Measurements from ENCODE around the gene NPFFR1. TPM values are rescaled to one million over a fixed set of nuclear protein-coding genes. Genes with fewer than 3 reads are reported as not detected.

The NPFFR1 gene
- total RNA-seq, 1 experiment from 2014 or later = not detected

DNA sequence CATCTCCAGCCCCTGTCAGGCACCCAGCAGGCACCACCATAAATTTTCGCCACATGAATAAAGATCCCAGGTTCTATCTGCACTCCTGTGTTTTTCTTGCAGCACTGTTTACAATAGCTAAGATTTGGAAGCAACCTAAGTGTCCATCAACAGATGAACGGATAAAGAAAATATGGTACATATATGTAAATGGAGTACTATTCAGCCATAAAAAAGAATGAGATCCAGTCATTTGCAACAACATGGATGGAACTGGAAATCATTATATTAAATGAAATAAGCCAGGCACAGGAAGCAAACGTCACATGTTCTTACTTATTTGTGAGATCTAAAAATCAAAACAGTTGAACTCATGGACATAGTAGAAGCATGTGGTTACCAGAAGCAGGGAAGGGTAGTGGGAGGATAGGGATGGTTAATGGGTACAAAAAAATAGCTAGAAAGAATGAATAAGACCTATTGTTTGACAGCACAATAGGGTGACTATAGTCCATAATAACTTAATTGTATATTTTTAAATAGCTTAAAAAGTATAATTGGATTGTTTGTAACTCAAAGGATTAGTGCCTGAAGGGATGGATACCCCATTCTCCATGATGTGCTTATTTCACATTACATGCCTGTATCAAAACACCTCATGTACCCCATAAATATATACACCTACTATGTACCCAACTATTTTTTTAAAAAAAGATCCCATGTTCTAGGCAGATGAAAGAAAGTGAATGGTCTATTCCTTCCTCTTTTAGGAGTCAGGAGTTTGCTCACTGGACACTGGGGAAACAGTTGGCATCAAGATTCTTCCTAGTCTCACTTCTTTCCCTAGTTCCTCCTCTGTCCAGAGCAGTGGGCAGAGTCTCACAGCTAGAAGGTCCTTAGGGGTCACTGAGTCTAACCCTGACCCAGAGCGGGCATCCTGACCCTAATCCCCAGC is 1.0 kb upstream of the NPFFR1 start:
- Histone ChIP-seq H3K4me1 (no peaks in the 10 kb centered on the region), H3K36me3 (no peaks in the 10 kb centered on the region), H3K27me3 (no peaks in the 10 kb centered on the region; the same call in 1 of the 2 replicates), H3K27ac (no peak overlapping the region), H3K4me3 (no peak overlapping the region), H3K9me3 (replicated peaks) (no peaks in the 10 kb centered on the region)
- DNase-seq = no peak

DNA sequence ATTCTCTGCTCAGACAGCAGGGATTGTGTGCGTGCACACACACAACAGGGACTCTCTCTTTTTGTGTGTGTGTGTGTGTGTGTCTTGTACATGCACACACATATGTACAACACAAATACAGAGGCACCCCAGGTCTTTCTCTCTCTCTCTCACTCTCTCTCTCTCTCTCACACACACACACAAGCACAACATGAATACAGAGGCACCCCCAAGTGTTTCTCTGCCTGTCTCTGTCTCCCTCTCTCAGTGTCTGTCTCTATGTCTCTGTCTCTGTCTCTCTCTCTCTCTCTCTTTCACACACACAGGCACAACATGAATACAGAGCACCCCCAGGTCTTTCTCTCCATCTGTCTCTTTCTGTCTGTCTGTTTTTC is 746 bp downstream of the NPFFR1 start:
- H3K36me3 ChIP-seq = no peaks in the 10 kb centered on the region
- H3K27ac ChIP-seq = no peak overlapping the region
- H3K4me3 ChIP-seq = no peak overlapping the region
- H3K9me3 ChIP-seq (replicated peaks) = no peaks in the 10 kb centered on the region
- H3K4me1 ChIP-seq = no peaks in the 10 kb centered on the region
- DNase-seq = no peak
- no peaks in the 10 kb centered on the region; the same call in 1 of the 2 replicates for H3K27me3 ChIP-seq

DNA sequence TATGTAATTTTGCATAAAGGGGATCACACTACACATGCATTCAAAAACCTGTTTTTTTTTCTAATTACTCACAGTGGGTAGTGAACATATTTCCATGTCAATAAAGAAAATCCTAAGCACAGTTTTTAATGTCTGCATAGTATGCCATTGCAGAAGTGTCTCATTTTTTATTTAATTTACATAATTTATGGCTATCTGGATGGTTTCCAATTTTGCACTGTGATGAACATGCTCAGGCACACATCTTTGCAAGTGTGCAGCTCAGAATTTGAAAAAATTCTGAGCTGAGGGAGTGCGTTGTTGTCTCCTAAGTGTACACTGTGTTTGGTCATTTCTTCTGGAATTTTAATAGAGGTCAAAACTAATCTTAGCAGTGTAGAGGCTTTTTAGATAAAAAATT is 2.2 kb downstream of the NPFFR1 start:
- Histone ChIP-seq H3K27ac (no peak overlapping the region), H3K4me3 (no peak overlapping the region), H3K4me1 (no peaks in the 10 kb centered on the region), H3K27me3 (no peaks in the 10 kb centered on the region; the same call in 1 of the 2 replicates), H3K9me3 (replicated peaks) (no peaks in the 10 kb centered on the region), H3K36me3 (no peaks in the 10 kb centered on the region)
- DNase-seq = no peak

DNA sequence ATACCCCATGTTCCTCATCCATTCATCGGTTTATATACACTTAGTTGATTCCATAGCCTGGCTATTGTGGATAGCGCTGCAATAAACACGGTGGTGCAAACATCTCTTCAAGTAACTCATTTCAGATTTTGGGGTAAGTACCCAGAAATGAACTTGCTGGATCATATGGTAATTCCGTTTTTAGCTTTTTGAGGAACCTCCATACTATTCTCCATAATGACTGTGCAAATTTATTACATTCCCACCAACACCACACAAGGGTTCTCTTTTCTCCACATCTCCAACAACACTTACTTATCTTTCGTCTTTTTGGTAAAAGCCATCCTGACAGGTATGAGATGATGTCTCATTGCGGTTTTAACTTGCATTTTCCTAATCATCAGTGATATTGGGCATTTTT is 3.7 kb downstream of the NPFFR1 start:
- no peak overlapping the region for H3K4me3 ChIP-seq
- no peak overlapping the region for H3K27ac ChIP-seq
- no peak for DNase-seq
- no peaks in the 10 kb centered on the region for H3K36me3 ChIP-seq
- no peaks in the 10 kb centered on the region; the same call in 1 of the 2 replicates for H3K27me3 ChIP-seq
- no peaks in the 10 kb centered on the region for H3K9me3 ChIP-seq (replicated peaks)
- no peaks in the 10 kb centered on the region for H3K4me1 ChIP-seq

DNA sequence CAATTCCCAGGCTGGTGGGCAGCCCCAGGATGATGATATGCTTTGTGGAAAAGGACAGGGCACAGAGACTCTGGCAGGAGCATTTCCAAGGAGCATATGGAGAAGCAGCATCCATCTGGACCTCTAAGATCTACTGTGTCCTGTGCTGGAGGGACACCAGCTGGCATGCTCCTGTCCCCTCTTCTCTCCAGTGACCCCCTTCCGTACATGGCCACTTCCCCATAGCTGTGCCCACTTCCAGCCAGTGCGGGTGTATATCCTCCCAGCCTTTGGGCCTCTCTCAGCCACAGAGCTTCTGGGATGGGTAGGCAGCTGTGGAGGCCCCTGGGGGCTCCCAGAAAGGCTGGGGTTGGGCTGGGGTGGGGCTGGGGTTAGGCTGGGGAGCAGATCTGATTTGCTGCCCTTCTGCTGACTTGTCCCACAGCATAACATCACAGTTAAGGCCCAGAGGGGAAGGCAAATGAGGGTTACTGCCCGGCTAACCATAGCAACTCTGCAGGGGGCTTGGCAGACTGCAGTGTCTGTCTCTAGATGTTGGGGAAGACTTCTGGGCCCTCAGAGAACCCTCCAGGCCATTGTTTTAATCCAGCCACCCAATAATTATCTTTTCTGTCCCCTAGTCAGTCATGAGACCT is 6.3 kb downstream of the NPFFR1 start:
- no peaks in the 10 kb centered on the region for H3K4me1 ChIP-seq
- H3K27ac ChIP-seq = no peak overlapping the region
- DNase-seq = no peak
- no peaks in the 10 kb centered on the region; the same call in 1 of the 2 replicates for H3K27me3 ChIP-seq
- H3K9me3 ChIP-seq (replicated peaks) = no peaks in the 10 kb centered on the region
- no peaks in the 10 kb centered on the region for H3K36me3 ChIP-seq
- no peak overlapping the region for H3K4me3 ChIP-seq

DNA sequence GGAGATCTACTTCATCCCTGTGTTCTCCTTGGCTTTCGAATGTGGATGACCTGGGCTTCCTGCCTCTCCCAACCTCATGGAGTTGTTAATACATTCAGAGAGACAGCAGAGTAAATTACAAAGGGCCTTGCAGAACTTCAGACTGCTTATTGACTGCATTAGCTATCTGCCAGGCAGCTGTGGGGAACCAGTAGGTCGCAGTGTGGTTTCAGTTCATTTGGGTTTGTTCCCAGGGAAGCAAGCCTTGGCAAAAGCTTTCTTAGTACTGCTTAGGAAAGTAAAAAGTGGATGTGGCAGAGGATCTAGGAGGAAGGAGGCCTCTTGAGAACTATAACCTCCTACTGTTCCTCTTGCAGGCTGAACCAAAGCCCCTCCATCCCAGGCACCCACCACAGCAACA is 9.2 kb downstream of the NPFFR1 start:
- DNase-seq = no peak
- H3K4me1 ChIP-seq = no peaks in the 10 kb centered on the region
- no peak overlapping the region for H3K4me3 ChIP-seq
- H3K36me3 ChIP-seq = no peaks in the 10 kb centered on the region
- no peak overlapping the region for H3K27ac ChIP-seq
- H3K9me3 ChIP-seq (replicated peaks) = no peaks in the 10 kb centered on the region
- H3K27me3 ChIP-seq = no peaks in the 10 kb centered on the region

DNA sequence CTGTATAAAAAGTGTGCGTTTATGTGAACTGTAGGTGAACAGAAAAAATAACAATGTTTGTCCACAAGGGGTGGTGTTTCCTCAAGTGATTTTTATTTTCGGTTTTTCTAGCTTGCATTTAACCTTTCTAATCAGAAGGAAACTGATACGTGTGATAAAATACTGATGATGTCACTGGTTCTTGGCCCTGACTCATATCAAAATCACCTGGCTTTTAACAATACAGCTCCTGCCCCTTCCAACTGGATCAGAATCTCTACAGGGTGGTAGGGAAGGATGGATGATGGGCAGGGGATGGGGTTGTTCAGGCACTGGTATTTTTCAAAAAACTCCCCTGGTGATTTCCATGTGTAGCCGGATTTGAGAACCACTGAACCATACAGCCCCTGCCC is 10.9 kb downstream of the NPFFR1 start:
- DNase-seq = no peak
- Histone ChIP-seq H3K36me3 (no peaks in the 10 kb centered on the region), H3K9me3 (replicated peaks) (no peaks in the 10 kb centered on the region)

DNA sequence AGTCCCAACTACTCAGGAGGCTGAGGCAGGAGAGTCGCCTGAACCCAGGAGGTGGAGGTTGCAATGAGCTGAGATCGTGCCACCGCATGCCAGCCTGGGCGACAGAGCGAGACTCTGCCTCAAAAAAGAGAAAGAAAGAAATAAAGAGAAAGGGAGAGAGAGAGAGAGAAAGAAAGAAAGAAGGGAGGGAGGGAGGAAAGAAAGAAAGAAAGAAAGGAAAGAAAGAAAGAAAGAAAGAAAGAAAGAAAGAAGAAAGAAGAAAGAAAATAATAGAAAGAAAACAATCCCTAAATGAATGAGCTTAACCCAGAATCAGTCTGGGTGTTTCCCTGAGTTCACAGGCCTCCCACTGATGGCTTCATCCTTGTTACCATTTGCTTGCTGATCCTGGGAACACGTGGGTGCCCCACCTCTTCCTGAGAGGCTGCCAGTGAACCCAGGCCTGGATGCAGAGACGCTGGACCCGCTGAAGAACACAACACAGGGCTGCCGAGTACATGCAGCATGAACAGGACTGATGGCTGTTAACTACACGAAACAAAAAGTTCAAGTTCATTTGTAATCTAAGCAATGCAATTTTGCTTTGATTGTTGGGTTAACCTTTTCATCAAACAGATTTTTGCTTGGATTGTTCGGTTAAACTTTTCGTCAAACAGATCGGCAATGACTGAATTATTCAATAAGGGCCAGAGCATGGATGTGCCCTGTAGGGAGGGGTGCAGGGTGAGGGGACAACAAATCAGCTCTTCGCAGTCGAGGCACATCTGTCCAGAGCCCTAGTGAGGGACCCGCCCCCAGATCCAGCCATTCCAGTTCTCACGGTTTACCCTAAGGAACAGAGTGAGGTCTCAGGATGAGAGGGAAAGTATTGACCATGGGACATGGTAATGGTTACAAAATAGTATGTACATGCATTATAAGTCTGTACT is 11.5 kb downstream of the NPFFR1 start:
- no peaks in the 10 kb centered on the region for H3K4me1 ChIP-seq
- no peak for DNase-seq
- no peaks in the 10 kb centered on the region for H3K9me3 ChIP-seq (replicated peaks)
- H3K27me3 ChIP-seq = no peaks in the 10 kb centered on the region
- H3K27ac ChIP-seq = no peak overlapping the region
- no peak overlapping the region for H3K4me3 ChIP-seq
- H3K36me3 ChIP-seq = no peaks in the 10 kb centered on the region

More for the DNA sequence above, 10.9 kb downstream of the NPFFR1 start:
- Histone ChIP-seq H3K4me3 (no peak overlapping the region), H3K27me3 (no peaks in the 10 kb centered on the region), H3K27ac (no peak overlapping the region), H3K4me1 (no peaks in the 10 kb centered on the region)

DNA sequence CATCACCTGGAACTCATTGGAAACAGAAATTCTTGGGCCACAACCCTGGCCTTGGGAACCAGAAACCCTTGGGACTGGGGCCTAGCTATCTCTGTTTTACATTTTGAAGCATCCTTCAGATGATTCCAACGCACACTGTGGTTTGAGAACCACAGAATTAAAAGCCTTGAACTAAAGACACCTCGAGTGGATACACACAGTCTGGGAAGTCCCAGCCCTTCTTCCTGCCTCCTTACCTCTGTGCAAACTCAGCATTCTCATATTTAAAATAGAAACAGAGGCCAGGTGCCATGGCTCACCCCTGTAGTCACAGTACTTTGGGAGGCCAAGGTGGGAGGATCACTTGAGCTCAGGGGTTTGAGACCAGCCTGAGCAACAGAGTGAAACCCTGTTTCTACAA is 12.9 kb downstream of the NPFFR1 start:
- Histone ChIP-seq H3K36me3 (no peaks in the 10 kb centered on the region), H3K4me1 (no peaks in the 10 kb centered on the region), H3K27ac (no peak overlapping the region), H3K27me3 (no peaks in the 10 kb centered on the region), H3K9me3 (replicated peaks) (no peaks in the 10 kb centered on the region), H3K4me3 (no peak overlapping the region)
- DNase-seq = no peak

DNA sequence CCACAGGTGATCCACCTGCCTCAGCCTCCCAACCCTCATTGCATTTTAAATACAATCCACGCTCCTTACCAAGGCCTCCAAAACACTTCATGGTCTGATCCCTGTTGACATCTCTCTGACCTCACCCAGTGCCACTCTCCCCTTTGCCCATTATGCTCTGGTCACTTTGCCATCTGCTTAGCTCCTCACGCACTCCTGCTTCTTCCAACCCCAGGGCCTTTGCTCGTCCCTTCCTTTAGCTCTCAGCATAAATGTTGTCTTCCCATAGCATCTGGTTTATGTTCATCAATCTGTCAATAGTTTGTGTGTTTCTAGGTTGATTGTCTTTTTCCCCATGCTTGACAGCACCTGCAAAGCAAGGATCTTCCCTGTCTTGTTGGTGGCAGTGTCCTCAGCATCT is 14.1 kb downstream of the NPFFR1 start:
- H3K27ac ChIP-seq = no peak overlapping the region
- H3K4me3 ChIP-seq = no peak overlapping the region
- no peak for DNase-seq
- H3K4me1 ChIP-seq = no peaks in the 10 kb centered on the region
- H3K27me3 ChIP-seq = no peaks in the 10 kb centered on the region
- no peaks in the 10 kb centered on the region for H3K36me3 ChIP-seq
- H3K9me3 ChIP-seq (replicated peaks) = no peaks in the 10 kb centered on the region

DNA sequence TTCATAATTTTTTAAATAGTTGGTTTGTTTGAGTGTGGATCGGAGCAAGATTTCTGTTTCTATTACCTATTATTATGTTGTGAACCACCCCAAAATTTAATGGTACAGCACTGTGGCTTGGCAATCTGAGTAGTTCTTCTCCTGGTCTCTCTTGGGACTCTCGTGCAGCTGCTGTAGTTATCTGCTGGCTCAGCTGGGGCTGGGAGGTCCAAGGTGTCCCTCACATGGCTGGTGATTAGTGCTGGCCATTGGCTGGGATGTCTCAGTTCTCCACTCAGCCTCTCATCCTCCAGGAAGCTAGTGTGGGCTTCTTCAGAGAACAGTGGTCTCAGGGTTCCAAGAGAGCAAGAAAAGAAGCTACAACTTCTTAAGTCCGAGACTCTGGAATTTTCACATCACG is 15.4 kb downstream of the NPFFR1 start:
- H3K36me3 ChIP-seq = no peaks in the 10 kb centered on the region
- DNase-seq = peak in 1 of 2 experiments; percentile 14
- H3K27me3 ChIP-seq = no peaks in the 10 kb centered on the region
- no peaks in the 10 kb centered on the region for H3K4me1 ChIP-seq
- H3K27ac ChIP-seq = no peak overlapping the region
- no peak overlapping the region for H3K4me3 ChIP-seq
- no peaks in the 10 kb centered on the region for H3K9me3 ChIP-seq (replicated peaks)

DNA sequence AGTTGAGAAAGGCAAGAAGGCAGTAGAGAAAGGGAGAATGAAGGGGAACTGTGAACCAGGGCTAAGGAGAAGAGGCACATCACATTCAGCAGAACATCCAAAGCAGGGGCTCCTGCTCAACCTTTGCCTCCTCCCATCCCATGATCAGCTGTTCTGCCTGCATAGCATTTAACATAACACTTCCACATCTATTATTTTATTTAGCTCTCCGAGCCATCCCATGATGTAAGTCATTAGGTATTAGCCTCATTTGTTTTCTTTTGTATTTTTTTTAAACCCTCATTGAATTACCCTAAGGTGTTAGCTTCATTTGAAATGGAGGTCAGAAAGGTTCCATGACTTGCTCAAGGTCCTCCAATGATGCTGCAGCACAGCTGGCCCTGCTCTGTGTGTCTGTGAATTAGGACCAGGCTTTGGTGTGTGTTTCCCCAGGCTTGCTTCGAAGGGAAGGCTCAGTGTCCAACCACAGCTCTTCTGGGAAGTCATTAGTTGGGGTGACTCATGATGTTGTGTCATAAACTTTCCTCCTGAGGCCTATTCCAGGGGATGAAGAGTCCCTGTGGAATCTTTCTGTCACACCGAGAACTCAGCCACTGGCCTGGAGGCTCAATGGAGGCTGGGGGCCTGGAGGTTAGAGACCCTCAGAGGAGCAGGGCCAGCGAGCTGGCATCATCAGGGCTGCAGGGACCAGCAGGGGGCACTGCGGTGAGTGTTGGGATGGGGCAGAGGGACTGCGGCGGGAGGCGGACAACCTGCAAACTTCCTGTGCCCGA is 16.5 kb downstream of the NPFFR1 start:
- no peak overlapping the region for H3K27ac ChIP-seq

DNA sequence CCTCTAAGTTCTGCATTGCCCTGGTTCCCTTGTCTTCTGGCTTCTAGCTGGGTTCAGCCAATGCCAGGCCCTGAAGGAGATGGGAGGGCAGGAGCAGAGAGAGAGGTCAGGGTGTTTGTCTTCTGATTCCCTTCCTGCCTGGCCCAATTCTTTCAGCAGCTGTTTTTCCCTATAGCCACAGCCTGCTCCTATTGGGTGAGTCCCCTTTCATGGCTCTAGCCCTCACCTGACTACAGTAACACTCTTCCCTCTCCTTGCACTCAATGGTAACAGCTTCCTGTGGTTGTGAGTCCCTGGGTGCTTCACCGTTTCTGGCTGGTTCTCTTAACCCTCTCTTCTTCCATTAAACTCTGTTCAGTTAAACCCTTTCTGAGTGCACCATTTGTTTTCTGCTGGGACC is 17.1 kb downstream of the NPFFR1 start:
- Histone ChIP-seq H3K27ac (no peak overlapping the region), H3K9me3 (replicated peaks) (no peaks in the 10 kb centered on the region), H3K4me3 (no peak overlapping the region), H3K27me3 (no peaks in the 10 kb centered on the region), H3K36me3 (no peaks in the 10 kb centered on the region), H3K4me1 (no peaks in the 10 kb centered on the region)
- DNase-seq = no peak

More for the DNA sequence above, 16.5 kb downstream of the NPFFR1 start:
- peak; percentile 33 to 34 for DNase-seq
- Histone ChIP-seq H3K9me3 (replicated peaks) (no peaks in the 10 kb centered on the region), H3K27me3 (no peaks in the 10 kb centered on the region), H3K36me3 (no peaks in the 10 kb centered on the region), H3K4me1 (no peaks in the 10 kb centered on the region), H3K4me3 (no peak overlapping the region)

DNA sequence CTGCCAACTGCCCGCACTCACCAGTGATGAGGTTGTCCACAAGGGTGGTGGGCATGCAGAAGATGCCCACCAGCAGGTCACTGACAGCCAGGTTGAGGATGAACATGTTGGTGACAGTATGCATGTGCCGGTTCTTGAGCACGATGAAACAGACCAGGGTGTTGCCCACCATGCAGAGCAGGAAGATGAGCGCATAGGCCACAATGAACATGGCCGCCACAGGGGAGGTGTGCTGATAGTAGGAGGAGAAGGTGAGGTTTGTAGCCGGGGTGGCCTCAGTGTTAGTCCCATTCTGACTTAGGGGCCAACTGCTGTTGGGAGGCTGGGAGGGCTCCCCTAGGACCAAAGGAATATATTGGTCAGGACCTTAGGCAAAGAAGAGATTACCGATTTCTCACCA is 17.7 kb downstream of the NPFFR1 start:
- no peak for DNase-seq
- H3K4me3 ChIP-seq = no peak overlapping the region
- H3K36me3 ChIP-seq = no peaks in the 10 kb centered on the region
- H3K9me3 ChIP-seq (replicated peaks) = no peaks in the 10 kb centered on the region
- no peaks in the 10 kb centered on the region for H3K27me3 ChIP-seq
- no peak overlapping the region for H3K27ac ChIP-seq
- H3K4me1 ChIP-seq = no peaks in the 10 kb centered on the region
